HG03575 (cell line): ENCODE results near the gene SRRM1.
A peak's percentile ranks its signal among the peaks of the same experiment; 100 is the strongest.

ENCODE experiments used
- ATAC-seq: cut with Tn5 transposase; IDR thresholded peaks from one replicate; pipeline ENCODE4 v1.9.1; 2021; ENCODE audit not compliant: unreplicated experiment, insufficient number of reproducible peaks, low FRiP score; ENCODE audit errors: extremely low read depth

SRRM1 gene

GRCh38 chr1:24642481-24643362 lies at the start of gene SRRM1:
Gene SRRM1, plus strand, starts transcription at chr1:24643302. Its CDS starts 25 bp downstream, at chr1:24643327.
- peak; percentile 33 for ATAC-seq

GRCh38 chr1:24594328-24594598 lies 48.8 kb upstream of the SRRM1 start:
- ATAC-seq: no peak

GRCh38 chr1:24596401-24596880 lies 46.7 kb upstream of the SRRM1 start:
- ATAC-seq: no peak

GRCh38 chr1:24599265-24599664 lies 43.8 kb upstream of the SRRM1 start:
- ATAC-seq: no peak

- no peak for ATAC-seq
These were observed 42.6 kb upstream of the SRRM1 start for GRCh38 chr1:24600551-24600950.

- ATAC-seq: no peak
These were observed 37.4 kb upstream of the SRRM1 start for GRCh38 chr1:24605534-24606295.

- ATAC-seq: no peak
These were observed 36.9 kb upstream of the SRRM1 start for GRCh38 chr1:24606296-24606605.

GRCh38 chr1:24606621-24607020 lies 36.5 kb upstream of the SRRM1 start:
- no peak for ATAC-seq

- no peak for ATAC-seq
These were observed 33.1 kb upstream of the SRRM1 start for GRCh38 chr1:24609949-24610517.

GRCh38 chr1:24619376-24619775 lies 23.7 kb upstream of the SRRM1 start:
- ATAC-seq: no peak

- ATAC-seq: no peak
These were observed 22.4 kb upstream of the SRRM1 start for GRCh38 chr1:24620678-24621077.

- ATAC-seq: no peak
These were observed 22.0 kb upstream of the SRRM1 start for GRCh38 chr1:24621121-24621520.

GRCh38 chr1:24622218-24622617 lies 20.9 kb upstream of the SRRM1 start:
- ATAC-seq: no peak

GRCh38 chr1:24632832-24633175 lies 10.3 kb upstream of the SRRM1 start:
- ATAC-seq: no peak

GRCh38 chr1:24635195-24635843 lies 7.8 kb upstream of the SRRM1 start:
- ATAC-seq: no peak

- no peak for ATAC-seq
These were observed 6.3 kb upstream of the SRRM1 start for GRCh38 chr1:24636661-24637357.

GRCh38 chr1:24639094-24639493 lies 4.0 kb upstream of the SRRM1 start:
- ATAC-seq: no peak

GRCh38 chr1:24639881-24640280 lies 3.2 kb upstream of the SRRM1 start:
- no peak for ATAC-seq

- no peak for ATAC-seq
These were observed 2.8 kb upstream of the SRRM1 start for GRCh38 chr1:24640288-24640687.
